ENCODE results near the gene TRIM2.
"Not testable (repeated sequence)": the region's sequence is repeated elsewhere in the genome, so short reads cannot be mapped to it uniquely, and the experiment has no call there.

TRIM2 gene

GRCh38 chr4:153204247-153204671 is at the start of gene TRIM2:
Gene TRIM2 (plus strand): TSS chr4:153204443. CDS start chr4:153204531, 88 bp downstream.
- no peak for DNase-seq (ENCODE audit: low read depth)

GRCh38 chr4:153155686-153156085 is 48.6 kb upstream of the TRIM2 start:
- no peak for DNase-seq (ENCODE audit: low read depth)

GRCh38 chr4:153156263-153156662 is 48.0 kb upstream of the TRIM2 start:
- no peak for DNase-seq (ENCODE audit: low read depth)

GRCh38 chr4:153156721-153157120 is 47.5 kb upstream of the TRIM2 start:
- no peak for DNase-seq (ENCODE audit: low read depth)

- no peak for DNase-seq (ENCODE audit: low read depth)
These were observed 45.2 kb upstream of the TRIM2 start for GRCh38 chr4:153159016-153159415.

GRCh38 chr4:153159728-153160221 is 44.5 kb upstream of the TRIM2 start:
- DNase-seq (ENCODE audit: low read depth), result no peak

- no peak for DNase-seq (ENCODE audit: low read depth)
These were observed 43.4 kb upstream of the TRIM2 start for GRCh38 chr4:153160821-153161220.

- DNase-seq (ENCODE audit: low read depth), result no peak
These were observed 42.8 kb upstream of the TRIM2 start for GRCh38 chr4:153161226-153161963.

- not testable (repeated sequence) for DNase-seq (ENCODE audit: low read depth)
These were observed 39.0 kb upstream of the TRIM2 start for GRCh38 chr4:153165236-153165635.

- no peak for DNase-seq (ENCODE audit: low read depth)
These were observed 37.3 kb upstream of the TRIM2 start for GRCh38 chr4:153166716-153167501.

- DNase-seq (ENCODE audit: low read depth), result no peak
These were observed 34.5 kb upstream of the TRIM2 start for GRCh38 chr4:153169776-153170175.

- no peak for DNase-seq (ENCODE audit: low read depth)
These were observed 33.8 kb upstream of the TRIM2 start for GRCh38 chr4:153170407-153170806.

- DNase-seq (ENCODE audit: low read depth), result no peak
These were observed 29.2 kb upstream of the TRIM2 start for GRCh38 chr4:153174821-153175567.

- no peak for DNase-seq (ENCODE audit: low read depth)
These were observed 27.3 kb upstream of the TRIM2 start for GRCh38 chr4:153176938-153177337.

- DNase-seq (ENCODE audit: low read depth), result no peak
These were observed 26.4 kb upstream of the TRIM2 start for GRCh38 chr4:153177841-153178240.

GRCh38 chr4:153179100-153179499 is 25.1 kb upstream of the TRIM2 start:
- no peak for DNase-seq (ENCODE audit: low read depth)

GRCh38 chr4:153181293-153181692 is 22.9 kb upstream of the TRIM2 start:
- no peak for DNase-seq (ENCODE audit: low read depth)

- no peak for DNase-seq (ENCODE audit: low read depth)
These were observed 22.5 kb upstream of the TRIM2 start for GRCh38 chr4:153181700-153182099.

- no peak for DNase-seq (ENCODE audit: low read depth)
These were observed 21.1 kb upstream of the TRIM2 start for GRCh38 chr4:153183146-153183545.

GRCh38 chr4:153185331-153185852 is 18.9 kb upstream of the TRIM2 start:
- DNase-seq (ENCODE audit: low read depth), result no peak

- no peak for DNase-seq (ENCODE audit: low read depth)
These were observed 18.1 kb upstream of the TRIM2 start for GRCh38 chr4:153186046-153186728.
